IMR-90 (cell line): ENCODE measurements around the gene CTSF. TPM values are rescaled to one million over a fixed set of nuclear protein-coding genes. Genes with fewer than 3 reads are reported as not detected.

Experiments
- ATAC-seq: fragments of 200-7000 bp; cut with Tn5 transposase; 2 replicates; pipeline ENCODE4 v1.9.1; 2020; ENCODE audit warnings: low read depth, mild to moderate bottlenecking, moderate library complexity
- BruUV-seq: library from RNA; stranded (reverse); fragments of 400-500 nt; replicated peaks from 2 replicates; lab custom pipeline; 2021; lab: Mats Ljungman, UMichigan
- CTCF ChIA-PET: fragments of 300-600 bp; formaldehyde crosslinking; extraction: SDS; loops from one replicate; lab custom pipeline; 2021; ENCODE audit warnings: antibody characterized with exemption; lab: Yijun Ruan, JAX
- POLR2A ChIA-PET: fragments of 300-600 bp; sonication (Branson Sonifier 250); formaldehyde crosslinking; loops from one replicate; lab custom pipeline; 2022; ENCODE audit warnings: antibody characterized with exemption; ENCODE audit not compliant: unreplicated experiment; lab: Charles Lee
- DNase-seq: peaks from one replicate; pipeline ENCODE4 v3.0.0; 2013
- H2AFZ ChIP-seq: replicated peaks from 2 replicates; pipeline ENCODE3; 2013; ENCODE audit warnings: low read length, mild to moderate bottlenecking; ENCODE audit not compliant: poor library complexity
- H2AK5ac ChIP-seq: 2 replicates; pipeline ENCODE4 v1.6.1; 2013; ENCODE audit warnings: low read depth, low read length, inconsistent platforms
- H2AK9ac ChIP-seq: replicated peaks from 2 replicates; pipeline ENCODE3; 2013; ENCODE audit warnings: mild to moderate bottlenecking, low read depth, low read length, moderate library complexity; ENCODE audit not compliant: poor library complexity
- H2BK120ac ChIP-seq: 2 replicates; pipeline ENCODE4 v1.6.1; 2013; ENCODE audit warnings: low read depth, low read length, inconsistent platforms
- H2BK15ac ChIP-seq: 3 replicates; pipeline ENCODE4 v1.6.1; 2013; ENCODE audit warnings: low read depth, low read length, inconsistent platforms
- H2BK20ac ChIP-seq: 2 replicates; pipeline ENCODE4 v1.6.1; 2013; ENCODE audit warnings: low read depth, mild to moderate bottlenecking, inconsistent platforms, low read length, moderate library complexity
- H2BK5ac ChIP-seq: 2 replicates; pipeline ENCODE4 v1.6.1; 2013; ENCODE audit warnings: mild to moderate bottlenecking, low read depth, low read length, inconsistent platforms; ENCODE audit not compliant: poor library complexity, severe bottlenecking
- H3K14ac ChIP-seq: replicated peaks from 2 replicates; pipeline ENCODE4 v1.6.1; 2013; ENCODE audit warnings: low read depth, low read length, inconsistent platforms
- H3K18ac ChIP-seq: 2 replicates; pipeline ENCODE4 v1.6.1; 2013; ENCODE audit warnings: low read depth, low read length, control low read depth
- H3K23ac ChIP-seq: 2 replicates; pipeline ENCODE4 v1.6.1; 2013; ENCODE audit warnings: low read depth, low read length, inconsistent platforms
- H3K27ac ChIP-seq: 2 replicates; pipeline ENCODE4 v1.5.1; 2013; ENCODE audit warnings: mild to moderate bottlenecking, control low read depth, low read length; ENCODE audit not compliant: insufficient read depth
- H3K27me3 ChIP-seq: 2 replicates; pipeline ENCODE4 v1.6.1; 2013; ENCODE audit warnings: low read length; ENCODE audit not compliant: control insufficient read depth, insufficient read depth
- H3K36me3 ChIP-seq: 2 replicates; pipeline ENCODE4 v1.6.1; 2013; ENCODE audit warnings: low read length, mixed read lengths; ENCODE audit not compliant: control insufficient read depth, insufficient read depth
- H3K4ac ChIP-seq: 2 replicates; pipeline ENCODE4 v1.6.1; 2013; ENCODE audit warnings: low read depth, low read length, inconsistent platforms
- H3K4me1 ChIP-seq: 2 replicates; pipeline ENCODE4 v1.6.1; 2013; ENCODE audit warnings: low read length, mixed read lengths; ENCODE audit not compliant: control insufficient read depth, insufficient read depth
- H3K4me2 ChIP-seq: 2 replicates; pipeline ENCODE4 v1.6.1; 2013; ENCODE audit warnings: low read depth, mild to moderate bottlenecking, control low read depth, low read length, moderate library complexity
- H3K4me3 ChIP-seq: 2 replicates; pipeline ENCODE4 v1.5.1; 2013; ENCODE audit warnings: low read depth, mild to moderate bottlenecking, control low read depth, low read length, moderate library complexity; ENCODE audit not compliant: insufficient read depth
- H3K56ac ChIP-seq: 2 replicates; pipeline ENCODE4 v1.6.1; 2013; ENCODE audit warnings: low read length, inconsistent platforms; ENCODE audit not compliant: insufficient read depth; ENCODE audit errors: extremely low read depth
- H3K79me1 ChIP-seq, 2 experiments: 2 replicates each; pipeline ENCODE4 v1.6.1; 2013; ENCODE audit warnings: low read length in 2 of 2, inconsistent platforms in 1 of 2, low read depth in 1 of 2
- H3K9ac ChIP-seq: 2 replicates; pipeline ENCODE4 v1.6.1; 2013; ENCODE audit warnings: low read depth, low read length, control low read depth
- H3K9me1 ChIP-seq: 2 replicates; pipeline ENCODE4 v1.6.1; 2013; ENCODE audit warnings: low read length, inconsistent platforms; ENCODE audit not compliant: insufficient read depth
- H3K9me3 ChIP-seq: 2 replicates; pipeline ENCODE4 v1.6.1; 2013; ENCODE audit warnings: low read length; ENCODE audit not compliant: control insufficient read depth, insufficient read depth
- H4K20me1 ChIP-seq: 2 replicates; pipeline ENCODE4 v1.6.1; 2013; ENCODE audit warnings: low read length, inconsistent platforms; ENCODE audit not compliant: insufficient read depth
- H4K5ac ChIP-seq: 2 replicates; pipeline ENCODE4 v1.6.1; 2013; ENCODE audit warnings: mild to moderate bottlenecking, low read depth, low read length, control low read depth
- H4K8ac ChIP-seq, 2 experiments: 2 replicates each; pipeline ENCODE4 v1.6.1; 2013; ENCODE audit warnings: low read depth in 2 of 2, low read length in 2 of 2, control low read depth in 1 of 2, inconsistent platforms in 1 of 2
- H4K91ac ChIP-seq: 2 replicates; pipeline ENCODE4 v1.6.1; 2013; ENCODE audit warnings: low read depth, low read length, inconsistent platforms; ENCODE audit not compliant: insufficient read depth
- FOS ChIP-seq: fragments of 150-350 bp; IDR thresholded peaks from 2 replicates; pipeline ENCODE4 v1.6.1; 2016; ENCODE audit warnings: low read depth, low read length
- POLR2A ChIP-seq: IDR thresholded peaks from 2 replicates; pipeline ENCODE4 v1.6.1; 2012; ENCODE audit warnings: mild to moderate bottlenecking, low read depth, low read length
- RCOR1 ChIP-seq: IDR thresholded peaks from 2 replicates; pipeline ENCODE4 v1.6.1; 2012; ENCODE audit warnings: mild to moderate bottlenecking, low read length, improper control_type of control experiment; ENCODE audit not compliant: insufficient replicate concordance
- SMC3 ChIP-seq: fragments of 150-350 bp; IDR thresholded peaks from 2 replicates; pipeline ENCODE4 v1.6.1; 2016; ENCODE audit warnings: low read depth, mild to moderate bottlenecking, antibody characterized with exemption, low read length, moderate library complexity
- WGBS, 2 experiments: methylation state at CpG; one replicate each; pipeline versions ENCODE4 v1.1.5 to v1.1.7; 2013; ENCODE audit warnings: missing lambda C conversion rate in 2 of 2; ENCODE audit not compliant: insufficient read length in 1 of 2; ENCODE audit errors: extremely low coverage in 2 of 2; 5-methylcytosine and 5-hydroxymethylcytosine counted together
- dilution Hi-C: fragments of 300-500 bp; cut with HindIII; formaldehyde crosslinking; loops from one replicate; pipeline ENCODE4 v1.14.3; 2018; ENCODE audit warnings: low sequenced_read_pairs; ENCODE audit not compliant: unreplicated experiment
- in situ Hi-C: fragments of 300-500 bp; cut with MboI; formaldehyde crosslinking; loops from 3 replicates; pipeline ENCODE4 v1.14.3; 2019; ENCODE audit warnings: low sequenced_read_pairs, inconsistent platforms, mixed read lengths
- intact Hi-C: fragments of 100-400 bp; cut with micrococcal nuclease; formaldehyde crosslinking; loops from 2 replicates; pipeline ENCODE4 v1.10.0; 2022
- polyA plus RNA-seq, 3 experiments: library from polyadenylated mRNA; depleted of rRNA; stranded (reverse); fragments of >200 nt; gene quantifications; 2 replicates each; pipeline ENCODE4 v1.2.3, GENCODE V29; 2012; ENCODE audit warnings: low replicate concordance in 1 of 3
- total RNA-seq: library from RNA; depleted of rRNA; stranded (reverse); fragments of >200 nt; gene quantifications from 2 replicates; pipeline ENCODE4 v1.2.3, GENCODE V29; 2012
- TF ChIP-seq, protein P1 (sequence below): fragments of 150-350 bp; IDR thresholded peaks from 2 replicates; pipeline ENCODE4 v1.6.1; 2016; ENCODE audit warnings: low read depth, mild to moderate bottlenecking, low read length, moderate library complexity, borderline replicate concordance
- TF ChIP-seq, protein P2 (sequence below): fragments of 150-350 bp; IDR thresholded peaks from 2 replicates; pipeline ENCODE4 v1.6.1; 2017; ENCODE audit warnings: mild to moderate bottlenecking, antibody characterized with exemption, low read length, low read depth

Gene CTSF
- total and polyA plus RNA-seq, 2 of the 4 experiments (the other 2 are of a cell fraction), result 4.1 to 16.0 TPM

DNA sequence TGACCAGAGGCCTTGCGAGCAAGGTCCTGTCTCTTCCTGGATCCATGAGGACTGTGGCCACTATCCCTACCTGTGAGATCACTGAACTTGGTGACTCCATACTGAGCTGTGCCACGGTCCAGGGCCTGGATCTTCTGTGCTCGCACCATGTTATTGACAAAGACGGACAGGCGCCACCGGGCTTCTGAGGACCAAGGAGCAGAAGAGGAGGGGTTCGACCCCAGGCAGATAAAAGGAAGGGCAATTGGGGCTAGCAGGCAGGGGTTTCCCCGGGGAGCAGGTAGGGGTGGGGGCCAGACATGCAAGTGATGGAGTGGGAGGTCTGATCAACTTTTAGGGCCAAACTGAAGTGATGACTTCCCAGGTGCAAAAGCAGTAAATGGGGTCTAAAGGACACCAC, 2.2 kb downstream of the CTSF start:
- Histone ChIP-seq H2BK20ac (no peak overlapping the region), H2BK5ac (no peak overlapping the region), H4K5ac (no peak overlapping the region), H3K9me3 (no peaks in the 10 kb centered on the region), H3K4me2 (no peak overlapping the region), H3K18ac (no peak overlapping the region), H3K14ac (no peak overlapping the region), H3K23ac (no peak overlapping the region), H3K27ac (no peak overlapping the region), H3K79me1 (no peaks in the 10 kb centered on the region), H3K27me3 (peaks cover 2% of the 10 kb centered on the region; the same call in 1 of the 2 replicates), H3K36me3 (peaks cover 3% of the 10 kb centered on the region; the same call in 1 of the 2 replicates), H4K91ac (no peak overlapping the region), H2BK15ac (no peak overlapping the region), H3K4me3 (no peak overlapping the region), H3K56ac (no peak overlapping the region), H3K4ac (no peak overlapping the region), H2AK5ac (no peak overlapping the region), H2AK9ac (no peak overlapping the region), H4K20me1 (no peaks in the 10 kb centered on the region), H2BK120ac (no peak overlapping the region), H3K9me1 (peaks cover 6% of the 10 kb centered on the region; the same call in 1 of the 2 replicates), H3K4me1 (peaks cover 3% of the 10 kb centered on the region; the same call in 1 of the 2 replicates), H2AFZ (no peak overlapping the region), H3K9ac (no peak overlapping the region), H4K8ac (no peak overlapping the region)
- POLR2A ChIA-PET, result no interaction called here
- no peak for ATAC-seq
- CTCF ChIA-PET, result no interaction called here
- WGBS, 2 experiments, result 86% methylated on average over 6 of the region's 8 CpGs; no CpG with 5 or more reads in 1 of the 2 experiments
- no peak for DNase-seq
- dilution Hi-C loops (no loop called here), intact Hi-C loops (no loop called here), in situ Hi-C loops (no loop called here)
- no TSS peak for BruUV-seq
- no peak for TF ChIP-seq RCOR1
- no peak for TF ChIP-seq FOS
- TF ChIP-seq SMC3, result no peak
- TF ChIP-seq, protein P1, sequence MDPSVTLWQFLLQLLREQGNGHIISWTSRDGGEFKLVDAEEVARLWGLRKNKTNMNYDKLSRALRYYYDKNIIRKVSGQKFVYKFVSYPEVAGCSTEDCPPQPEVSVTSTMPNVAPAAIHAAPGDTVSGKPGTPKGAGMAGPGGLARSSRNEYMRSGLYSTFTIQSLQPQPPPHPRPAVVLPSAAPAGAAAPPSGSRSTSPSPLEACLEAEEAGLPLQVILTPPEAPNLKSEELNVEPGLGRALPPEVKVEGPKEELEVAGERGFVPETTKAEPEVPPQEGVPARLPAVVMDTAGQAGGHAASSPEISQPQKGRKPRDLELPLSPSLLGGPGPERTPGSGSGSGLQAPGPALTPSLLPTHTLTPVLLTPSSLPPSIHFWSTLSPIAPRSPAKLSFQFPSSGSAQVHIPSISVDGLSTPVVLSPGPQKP, result no peak
- TF ChIP-seq, protein P2, sequence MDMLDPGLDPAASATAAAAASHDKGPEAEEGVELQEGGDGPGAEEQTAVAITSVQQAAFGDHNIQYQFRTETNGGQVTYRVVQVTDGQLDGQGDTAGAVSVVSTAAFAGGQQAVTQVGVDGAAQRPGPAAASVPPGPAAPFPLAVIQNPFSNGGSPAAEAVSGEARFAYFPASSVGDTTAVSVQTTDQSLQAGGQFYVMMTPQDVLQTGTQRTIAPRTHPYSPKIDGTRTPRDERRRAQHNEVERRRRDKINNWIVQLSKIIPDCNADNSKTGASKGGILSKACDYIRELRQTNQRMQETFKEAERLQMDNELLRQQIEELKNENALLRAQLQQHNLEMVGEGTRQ, result no peak
- no peak for TF ChIP-seq POLR2A
